OCI-LY3 (cell line): ENCODE results near the gene FTO.

Experiments used
- H2AFZ ChIP-seq: fragments of 200-600, 300-600 bp; shearing (Covaris generic); 2 replicates; pipeline ENCODE4 v1.6.0; 2014; ENCODE audit warnings: antibody characterized with exemption, low read depth, low read length
- H3K27ac ChIP-seq: fragments of 200-600, 300-600 bp; sonication (generic); 2 replicates; pipeline ENCODE4 v1.5.1; 2014; ENCODE audit warnings: mild to moderate bottlenecking, low read length, moderate library complexity, mixed read lengths
- H3K27me3 ChIP-seq: fragments of 200-600, 300-600 bp; sonication (generic); 2 replicates; pipeline ENCODE4 v1.6.1; 2014; ENCODE audit warnings: low read depth, low read length, mixed read lengths
- H3K36me3 ChIP-seq: fragments of 200-600, 300-600 bp; sonication (generic); replicated peaks from 2 replicates; pipeline ENCODE3; 2014; ENCODE audit warnings: low read depth, low read length, mixed read lengths
- H3K4me1 ChIP-seq: fragments of 300-600, 200-600 bp; sonication (generic); 2 replicates; pipeline ENCODE4 v1.6.1; 2014; ENCODE audit warnings: low read length, mixed read lengths
- H3K4me2 ChIP-seq: fragments of 200-600, 300-600 bp; sonication (generic); 2 replicates; pipeline ENCODE4 v1.6.1; 2014; ENCODE audit warnings: low read length, mixed read lengths
- H3K4me3 ChIP-seq: fragments of 300-600, 200-600 bp; sonication (generic); 2 replicates; pipeline ENCODE4 v1.5.1; 2014; ENCODE audit warnings: antibody characterized with exemption, mild to moderate bottlenecking, low read length, moderate library complexity
- H3K79me2 ChIP-seq: fragments of 300-600, 200-600 bp; shearing (Covaris generic); 2 replicates; pipeline ENCODE4 v1.6.1; 2014; ENCODE audit warnings: mild to moderate bottlenecking, low read length, mixed read lengths
- H3K9ac ChIP-seq: fragments of 300-600, 200-600 bp; shearing (Covaris generic); 2 replicates; pipeline ENCODE4 v1.6.0; 2014; ENCODE audit warnings: mild to moderate bottlenecking, low read length, moderate library complexity
- H3K9me3 ChIP-seq: fragments of 200-600, 300-600 bp; shearing (Covaris generic); 2 replicates; pipeline ENCODE4 v1.6.1; 2014; ENCODE audit warnings: low read length, mixed read lengths; ENCODE audit not compliant: insufficient read depth
- H4K20me1 ChIP-seq: fragments of 200-600, 300-600 bp; sonication (generic); 2 replicates; pipeline ENCODE4 v1.6.1; 2016; ENCODE audit warnings: low read length, mixed read lengths; ENCODE audit not compliant: insufficient read depth
- EZH2phosphoT487 ChIP-seq: fragments of 200-600 bp; shearing (Covaris generic); IDR thresholded peaks from 2 replicates; pipeline ENCODE4 v1.6.1; 2018; ENCODE audit warnings: antibody characterized with exemption, mixed run types, low read depth
- TF ChIP-seq, protein P1 (sequence below): fragments of 200-600, 300-600 bp; sonication (generic); IDR thresholded peaks from 2 replicates; pipeline ENCODE4 v1.5.1; 2014; ENCODE audit warnings: antibody characterized with exemption, low read length, low read depth

The FTO gene

DNA sequence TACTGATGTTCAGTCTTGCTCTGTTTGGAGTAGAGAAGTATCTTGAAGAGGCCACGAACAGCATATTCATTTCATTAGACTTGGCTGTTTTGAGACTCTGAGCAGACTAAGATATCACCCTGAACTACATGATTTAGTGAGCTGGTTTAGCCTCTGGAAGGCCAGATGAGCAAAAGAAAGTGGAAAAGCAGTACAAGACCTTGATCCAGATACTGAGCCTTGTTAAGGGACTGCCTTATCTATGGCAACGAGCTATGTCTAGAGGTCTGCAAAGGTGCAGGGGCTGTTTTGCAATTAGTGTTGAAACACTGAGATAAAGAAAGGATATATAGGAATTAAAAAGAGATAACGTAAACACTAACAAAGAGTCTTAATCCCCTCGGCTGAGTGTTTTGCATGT, 351.2 kb downstream of the FTO start:
- Histone ChIP-seq H3K9ac (no peak overlapping the region), H3K27ac (no peak overlapping the region), H3K79me2 (no peaks in the 10 kb centered on the region), H4K20me1 (no peaks in the 10 kb centered on the region), H3K27me3 (no peaks in the 10 kb centered on the region), H2AFZ (no peak overlapping the region), H3K4me2 (no peak overlapping the region), H3K4me3 (no peak overlapping the region), H3K4me1 (no peaks in the 10 kb centered on the region), H3K36me3 (no peaks in the 10 kb centered on the region), H3K9me3 (no peaks in the 10 kb centered on the region)
- TF ChIP-seq, protein P1, sequence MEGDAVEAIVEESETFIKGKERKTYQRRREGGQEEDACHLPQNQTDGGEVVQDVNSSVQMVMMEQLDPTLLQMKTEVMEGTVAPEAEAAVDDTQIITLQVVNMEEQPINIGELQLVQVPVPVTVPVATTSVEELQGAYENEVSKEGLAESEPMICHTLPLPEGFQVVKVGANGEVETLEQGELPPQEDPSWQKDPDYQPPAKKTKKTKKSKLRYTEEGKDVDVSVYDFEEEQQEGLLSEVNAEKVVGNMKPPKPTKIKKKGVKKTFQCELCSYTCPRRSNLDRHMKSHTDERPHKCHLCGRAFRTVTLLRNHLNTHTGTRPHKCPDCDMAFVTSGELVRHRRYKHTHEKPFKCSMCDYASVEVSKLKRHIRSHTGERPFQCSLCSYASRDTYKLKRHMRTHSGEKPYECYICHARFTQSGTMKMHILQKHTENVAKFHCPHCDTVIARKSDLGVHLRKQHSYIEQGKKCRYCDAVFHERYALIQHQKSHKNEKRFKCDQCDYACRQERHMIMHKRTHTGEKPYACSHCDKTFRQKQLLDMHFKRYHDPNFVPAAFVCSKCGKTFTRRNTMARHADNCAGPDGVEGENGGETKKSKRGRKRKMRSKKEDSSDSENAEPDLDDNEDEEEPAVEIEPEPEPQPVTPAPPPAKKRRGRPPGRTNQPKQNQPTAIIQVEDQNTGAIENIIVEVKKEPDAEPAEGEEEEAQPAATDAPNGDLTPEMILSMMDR, result no peak
- no peak for TF ChIP-seq EZH2phosphoT487

DNA sequence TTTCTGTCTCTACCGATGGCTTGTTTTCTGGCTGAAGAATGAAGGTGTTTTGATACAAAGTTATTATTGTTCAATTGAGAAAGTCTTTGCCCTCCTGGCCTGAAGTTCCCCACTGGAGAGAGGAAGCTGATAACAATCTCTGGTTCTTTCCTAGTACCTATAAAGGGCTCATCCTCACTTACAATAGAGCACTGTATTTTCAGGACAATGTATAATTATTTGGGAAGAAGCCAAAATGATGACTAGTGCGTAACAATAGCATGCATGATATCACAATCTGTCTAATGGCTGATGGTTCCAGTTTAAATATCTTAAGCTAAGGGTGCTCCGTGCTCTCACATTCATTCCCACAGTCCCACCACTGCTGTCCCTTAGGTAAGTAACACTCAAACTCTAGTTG, 351.9 kb downstream of the FTO start:
- no peak overlapping the region for H3K4me2 ChIP-seq
- no peaks in the 10 kb centered on the region for H3K79me2 ChIP-seq
- no peaks in the 10 kb centered on the region for H3K36me3 ChIP-seq
- H3K4me3 ChIP-seq, result no peak overlapping the region
- no peak overlapping the region for H3K9ac ChIP-seq
- H3K9me3 ChIP-seq, result no peaks in the 10 kb centered on the region
- H4K20me1 ChIP-seq, result no peaks in the 10 kb centered on the region
- no peak overlapping the region for H3K27ac ChIP-seq
- TF ChIP-seq, protein P1, result no peak
- TF ChIP-seq EZH2phosphoT487, result no peak
- H2AFZ ChIP-seq, result no peak overlapping the region
- H3K27me3 ChIP-seq, result no peaks in the 10 kb centered on the region
- H3K4me1 ChIP-seq, result no peaks in the 10 kb centered on the region

DNA sequence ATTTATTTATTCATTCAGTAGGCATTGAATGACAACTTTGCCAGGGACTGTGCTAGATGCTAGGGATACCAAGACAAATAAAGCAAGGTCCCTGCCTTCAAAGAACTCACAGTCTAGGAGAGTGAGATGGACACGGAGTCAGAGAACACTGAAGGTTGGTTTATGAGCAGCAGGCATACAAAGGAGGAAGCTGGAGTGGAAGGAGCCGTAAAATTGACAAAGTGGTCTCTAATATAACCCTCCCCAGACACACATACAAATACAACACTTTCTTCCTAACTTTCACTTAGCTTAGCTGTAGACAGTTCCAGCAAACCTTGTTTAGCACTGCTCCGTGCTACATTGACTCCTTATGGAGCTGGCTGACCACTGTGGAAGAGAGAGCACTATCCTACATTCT, 353.0 kb downstream of the FTO start:
- Histone ChIP-seq H3K4me2 (no peak overlapping the region), H3K4me3 (no peak overlapping the region)

DNA sequence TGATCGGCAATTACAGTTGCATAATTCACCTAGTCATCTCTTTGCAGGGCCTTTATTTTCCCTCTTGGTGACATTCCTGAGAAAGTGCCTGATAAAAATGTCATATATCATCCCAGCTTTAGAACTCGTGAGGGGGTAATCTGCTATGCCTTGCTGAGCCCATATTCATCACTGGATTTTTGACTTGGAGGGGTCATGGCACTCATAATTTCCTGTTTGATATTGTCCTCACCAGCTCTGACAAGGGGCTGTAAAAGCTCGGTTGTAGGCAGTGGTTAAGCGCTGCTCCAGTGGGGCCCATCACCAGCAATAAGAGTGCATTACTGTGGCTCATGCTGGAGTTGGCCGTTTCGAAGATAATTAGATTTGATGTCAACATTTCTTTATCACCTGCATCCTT, 355.4 kb downstream of the FTO start:
- H3K36me3 ChIP-seq, result no peaks in the 10 kb centered on the region
- TF ChIP-seq EZH2phosphoT487, result no peak
- TF ChIP-seq, protein P1, result no peak
- no peaks in the 10 kb centered on the region for H3K27me3 ChIP-seq
- no peak overlapping the region for H2AFZ ChIP-seq
- no peak overlapping the region for H3K4me2 ChIP-seq
- H4K20me1 ChIP-seq, result no peaks in the 10 kb centered on the region
- H3K9ac ChIP-seq, result no peak overlapping the region
- H3K9me3 ChIP-seq, result no peaks in the 10 kb centered on the region
- H3K79me2 ChIP-seq, result no peaks in the 10 kb centered on the region
- H3K4me3 ChIP-seq, result no peak overlapping the region
- H3K4me1 ChIP-seq, result no peaks in the 10 kb centered on the region
- H3K27ac ChIP-seq, result no peak overlapping the region

More for the DNA sequence above, 353.0 kb downstream of the FTO start:
- Histone ChIP-seq H4K20me1 (no peaks in the 10 kb centered on the region), H3K27me3 (no peaks in the 10 kb centered on the region), H3K79me2 (no peaks in the 10 kb centered on the region), H3K36me3 (no peaks in the 10 kb centered on the region), H2AFZ (no peak overlapping the region), H3K27ac (no peak overlapping the region), H3K4me1 (no peaks in the 10 kb centered on the region), H3K9ac (no peak overlapping the region), H3K9me3 (no peaks in the 10 kb centered on the region)
- TF ChIP-seq EZH2phosphoT487, result no peak
- TF ChIP-seq, protein P1, result no peak
